ENCODE measurements around the gene TMEM89.
A peak's percentile ranks its signal among the peaks of the same experiment; 100 is the strongest.

The TMEM89 gene

GRCh38 chr3:48598323-48599076 lies 23.1 kb downstream of the TMEM89 start (continued):
- TF ChIP-seq ZNF341 (tag by site-specific recombination; IDR thresholded peaks at IDR 0.05; ENCODE audit: low read depth) (peak; percentile 57), ZNF16 (tag by site-specific recombination; IDR thresholded peaks at IDR 0.05; ENCODE audit: low read depth) (no peak), ZNF391 (tag by site-specific recombination; IDR thresholded peaks at IDR 0.05; ENCODE audit: borderline replicate concordance, low read depth) (no peak), ZNF777 (tag by site-specific recombination; IDR thresholded peaks at IDR 0.05; ENCODE audit: borderline replicate concordance) (no peak), ZNF366 (tag by site-specific recombination; conservative IDR thresholded peaks at IDR 0.05) (peak; percentile 67), ZFP41 (tag by site-specific recombination; IDR thresholded peaks at IDR 0.05; ENCODE audit: borderline replicate concordance) (no peak), PRDM10 (tag by site-specific recombination; IDR thresholded peaks at IDR 0.05) (peak; percentile 82)
- TF ChIP-seq, protein P1, sequence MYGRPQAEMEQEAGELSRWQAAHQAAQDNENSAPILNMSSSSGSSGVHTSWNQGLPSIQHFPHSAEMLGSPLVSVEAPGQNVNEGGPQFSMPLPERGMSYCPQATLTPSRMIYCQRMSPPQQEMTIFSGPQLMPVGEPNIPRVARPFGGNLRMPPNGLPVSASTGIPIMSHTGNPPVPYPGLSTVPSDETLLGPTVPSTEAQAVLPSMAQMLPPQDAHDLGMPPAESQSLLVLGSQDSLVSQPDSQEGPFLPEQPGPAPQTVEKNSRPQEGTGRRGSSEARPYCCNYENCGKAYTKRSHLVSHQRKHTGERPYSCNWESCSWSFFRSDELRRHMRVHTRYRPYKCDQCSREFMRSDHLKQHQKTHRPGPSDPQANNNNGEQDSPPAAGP (tag by site-specific recombination; IDR thresholded peaks at IDR 0.05), result peak; percentile 11; the same call in 1 of the 2 replicates

- H3K27ac ChIP-seq (ENCODE audit: extremely low read depth, low read depth, low read length), result no peak overlapping the region
- no peak overlapping the region for H3K4me3 ChIP-seq (ENCODE audit: low read depth, low read length)
- no peaks in the 10 kb centered on the region; the same call in 1 of the 2 replicates for H3K4me1 ChIP-seq (ENCODE audit: control insufficient read depth, insufficient read depth, low read length)
- POLR2A ChIA-PET, result interaction anchor here (0.8 to 2.3 kb wide), 2 partner anchors 38 to 60 kb away, joined by 3 to 8 read pairs; partner anchors contain the start of gene SLC26A6
- H3K36me3 ChIP-seq (ENCODE audit: control insufficient read depth in 2 of 2, insufficient read depth in 1 of 2, low read length in 2 of 2), result peaks cover 0 to 56% of the 10 kb centered on the region in 2 experiments; a peak in 2 of 3 replicates
- TF ChIP-seq ZNF624 (tag by site-specific recombination; IDR thresholded peaks at IDR 0.05), result no peak
- no peak for TF ChIP-seq ZNF133 (tag by site-specific recombination; IDR thresholded peaks at IDR 0.05)
- no peak for TF ChIP-seq ZNF324 (tag by site-specific recombination; IDR thresholded peaks at IDR 0.05)
- no peak for TF ChIP-seq ZNF280C (tag by site-specific recombination; IDR thresholded peaks at IDR 0.05)
- TF ChIP-seq HOXD13 (CRISPR knock-in tag; IDR thresholded peaks at IDR 0.05; ENCODE audit: borderline replicate concordance), result no peak
- no peak for TF ChIP-seq YY1 (tag by site-specific recombination; IDR thresholded peaks at IDR 0.05)
- no peak for TF ChIP-seq SP2 (tag by site-specific recombination; IDR thresholded peaks at IDR 0.05)
- no peak for TF ChIP-seq ZNF391 (tag by site-specific recombination; IDR thresholded peaks at IDR 0.05; ENCODE audit: borderline replicate concordance, low read depth)
- TF ChIP-seq ZNF10 (tag by site-specific recombination; IDR thresholded peaks at IDR 0.05), result no peak
- TF ChIP-seq ZNF211 (tag by site-specific recombination; IDR thresholded peaks at IDR 0.05; ENCODE audit: low read depth), result no peak
- no peak for TF ChIP-seq ZNF677 (tag by site-specific recombination; IDR thresholded peaks at IDR 0.05)
- TF ChIP-seq ZNF529 (tag by site-specific recombination; IDR thresholded peaks at IDR 0.05; ENCODE audit: insufficient replicate concordance), result no peak
- no peak for TF ChIP-seq ZNF175 (tag by site-specific recombination; IDR thresholded peaks at IDR 0.05)
- TF ChIP-seq PRDM1 (tag by site-specific recombination; IDR thresholded peaks at IDR 0.05), result no peak
- TF ChIP-seq ZNF16 (tag by site-specific recombination; IDR thresholded peaks at IDR 0.05; ENCODE audit: low read depth), result no peak
- no peak for TF ChIP-seq ZNF571 (tag by site-specific recombination; IDR thresholded peaks at IDR 0.05)
- CTCF ChIA-PET, result interaction anchor here (0.5 to 0.7 kb wide), 2 partner anchors 17 to 354 kb away, joined by 3 read pairs; no protein-coding TSS in a partner anchor
- no peaks in the 10 kb centered on the region for H3K9me3 ChIP-seq (ENCODE audit: control insufficient read depth, insufficient read depth, low read depth, low read length)
These were observed 24.2 kb downstream of the TMEM89 start for GRCh38 chr3:48597408-48597800.

Data from HEK293 (cell line).